ENCODE measurements around the gene DMRTC2.

- TF ChIP-seq CTCF (IDR thresholded peaks at IDR 0.05; ENCODE audit: insufficient read depth, low read length, poor library complexity, severe bottlenecking) = no peak
- no peak for TF ChIP-seq EZH2phosphoT487 (conservative IDR thresholded peaks at IDR 0.05; ENCODE audit: low read length)
Observed at GRCh38 chr19:41892173-41892902, 47.5 kb downstream of the DMRTC2 start.

Data from SU-DHL-6 (cell line).